Tibial nerve (tissue), 4 donors: ENCODE measurements around the gene RASA3. TPM values are rescaled to one million over a fixed set of nuclear protein-coding genes. Genes with fewer than 3 reads are reported as not detected.
"Not testable (repeated sequence)": the region's sequence is repeated elsewhere in the genome, so short reads cannot be mapped to it uniquely, and the experiment has no call there.

Experiments used
- DNase-seq, 2 donors: peaks; one replicate each; pipeline ENCODE4 v3.0.0-alpha.2; 2019; ENCODE audit warnings: low spot score in 2 of 2
- H3K27ac ChIP-seq, 4 donors: fragments of 200-600 bp; sonication (generic) in 3 of 4; one replicate each; pipeline ENCODE4 v1.5.1; 2017 to 2019; ENCODE audit warnings: mild to moderate bottlenecking in 1 of 4
- H3K27me3 ChIP-seq, 2 donors: fragments of 200-600 bp; sonication (generic) in 1 of 2; one replicate each; pipeline versions ENCODE4 v1.5.1 to v1.6.0; 2017 to 2019
- H3K36me3 ChIP-seq, 3 donors: fragments of 200-600 bp; sonication (generic); one replicate each; pipeline ENCODE4 v1.5.1; 2018 to 2019
- H3K4me1 ChIP-seq, 4 donors: fragments of 200-600 bp; sonication (generic) in 3 of 4; one replicate each; pipeline ENCODE4 v1.5.1; 2017 to 2019
- H3K4me3 ChIP-seq, 4 donors: fragments of 200-600 bp; sonication (generic) in 3 of 4; one replicate each; pipeline ENCODE4 v1.5.1; 2017 to 2019; ENCODE audit warnings: mild to moderate bottlenecking in 1 of 4, moderate library complexity in 1 of 4
- H3K9me3 ChIP-seq, 4 donors: fragments of 200-600 bp; sonication (generic) in 3 of 4; one replicate each; pipeline ENCODE4 v1.5.1; 2017 to 2019
- EP300 ChIP-seq, 2 donors: sonication (generic); formaldehyde crosslinking; IDR thresholded peaks; one replicate each; pipeline ENCODE4 v1.6.1; 2017; ENCODE audit warnings: antibody characterized with exemption in 2 of 2, mild to moderate bottlenecking in 1 of 2
- POLR2A ChIP-seq, 2 donors: fragments of 450-650 bp; IDR thresholded peaks; one replicate each; pipeline ENCODE4 v1.6.1; 2017; ENCODE audit warnings: antibody characterized with exemption in 2 of 2, mild to moderate bottlenecking in 2 of 2, moderate library complexity in 2 of 2
- WGBS, 2 donors: methylation state at CpG; one replicate each; pipeline ENCODE4 v1.1.5; 2018; 5-methylcytosine and 5-hydroxymethylcytosine counted together
- total RNA-seq, 4 donors: library from RNA; depleted of rRNA; stranded (reverse); fragments of >200 nt; gene quantifications; one replicate each; pipeline ENCODE4 v1.1.0, GENCODE V29; 2016
- TF ChIP-seq, protein P1 (sequence below), 5 experiments: fragments of 200-600 bp in 3 of 5; fragments of 450-650 bp in 2 of 5; sonication (generic) in 3 of 5; IDR thresholded peaks; one replicate each; pipeline ENCODE4 v1.5.1; 2016 to 2019; ENCODE audit warnings: antibody characterized with exemption in 5 of 5, mild to moderate bottlenecking in 3 of 5, moderate library complexity in 2 of 5

The RASA3 gene, protein sequence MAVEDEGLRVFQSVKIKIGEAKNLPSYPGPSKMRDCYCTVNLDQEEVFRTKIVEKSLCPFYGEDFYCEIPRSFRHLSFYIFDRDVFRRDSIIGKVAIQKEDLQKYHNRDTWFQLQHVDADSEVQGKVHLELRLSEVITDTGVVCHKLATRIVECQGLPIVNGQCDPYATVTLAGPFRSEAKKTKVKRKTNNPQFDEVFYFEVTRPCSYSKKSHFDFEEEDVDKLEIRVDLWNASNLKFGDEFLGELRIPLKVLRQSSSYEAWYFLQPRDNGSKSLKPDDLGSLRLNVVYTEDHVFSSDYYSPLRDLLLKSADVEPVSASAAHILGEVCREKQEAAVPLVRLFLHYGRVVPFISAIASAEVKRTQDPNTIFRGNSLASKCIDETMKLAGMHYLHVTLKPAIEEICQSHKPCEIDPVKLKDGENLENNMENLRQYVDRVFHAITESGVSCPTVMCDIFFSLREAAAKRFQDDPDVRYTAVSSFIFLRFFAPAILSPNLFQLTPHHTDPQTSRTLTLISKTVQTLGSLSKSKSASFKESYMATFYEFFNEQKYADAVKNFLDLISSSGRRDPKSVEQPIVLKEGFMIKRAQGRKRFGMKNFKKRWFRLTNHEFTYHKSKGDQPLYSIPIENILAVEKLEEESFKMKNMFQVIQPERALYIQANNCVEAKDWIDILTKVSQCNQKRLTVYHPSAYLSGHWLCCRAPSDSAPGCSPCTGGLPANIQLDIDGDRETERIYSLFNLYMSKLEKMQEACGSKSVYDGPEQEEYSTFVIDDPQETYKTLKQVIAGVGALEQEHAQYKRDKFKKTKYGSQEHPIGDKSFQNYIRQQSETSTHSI
- total RNA-seq, result 10 to 100 TPM; 36.2 to 63.3 (median 46.3) TPM

GRCh38 chr13:114132419-114133121 lies at the start of gene RASA3:
Gene RASA3 (minus strand): TSS chr13:114132623. CDS start chr13:114132489, 134 bp downstream.
- H3K27ac ChIP-seq, result peak within 1 kb of the TSS; percentile 61 to 88 (median 86)
- H3K4me1 ChIP-seq, result peaks cover 0 to 38% (median 33%) of the 10 kb centered on the region in 4 donors
- H3K9me3 ChIP-seq, result no peaks in the 10 kb centered on the region
- H3K4me3 ChIP-seq, result peak within 1 kb of the TSS; percentile 71 to 97 (median 96)
- WGBS, 2 donors, result 0% methylated on average over 2 to 55 of the region's 81 CpGs
- TF ChIP-seq EP300 (IDR thresholded peaks at IDR 0.05), result peak in 1 of 2 donors; percentile 59
- peak; percentile 82 to 85 for TF ChIP-seq POLR2A (IDR thresholded peaks at IDR 0.05)
- TF ChIP-seq, protein P1, sequence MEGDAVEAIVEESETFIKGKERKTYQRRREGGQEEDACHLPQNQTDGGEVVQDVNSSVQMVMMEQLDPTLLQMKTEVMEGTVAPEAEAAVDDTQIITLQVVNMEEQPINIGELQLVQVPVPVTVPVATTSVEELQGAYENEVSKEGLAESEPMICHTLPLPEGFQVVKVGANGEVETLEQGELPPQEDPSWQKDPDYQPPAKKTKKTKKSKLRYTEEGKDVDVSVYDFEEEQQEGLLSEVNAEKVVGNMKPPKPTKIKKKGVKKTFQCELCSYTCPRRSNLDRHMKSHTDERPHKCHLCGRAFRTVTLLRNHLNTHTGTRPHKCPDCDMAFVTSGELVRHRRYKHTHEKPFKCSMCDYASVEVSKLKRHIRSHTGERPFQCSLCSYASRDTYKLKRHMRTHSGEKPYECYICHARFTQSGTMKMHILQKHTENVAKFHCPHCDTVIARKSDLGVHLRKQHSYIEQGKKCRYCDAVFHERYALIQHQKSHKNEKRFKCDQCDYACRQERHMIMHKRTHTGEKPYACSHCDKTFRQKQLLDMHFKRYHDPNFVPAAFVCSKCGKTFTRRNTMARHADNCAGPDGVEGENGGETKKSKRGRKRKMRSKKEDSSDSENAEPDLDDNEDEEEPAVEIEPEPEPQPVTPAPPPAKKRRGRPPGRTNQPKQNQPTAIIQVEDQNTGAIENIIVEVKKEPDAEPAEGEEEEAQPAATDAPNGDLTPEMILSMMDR (IDR thresholded peaks at IDR 0.05), result peak in 2 of 5 experiments; percentile 9 to 24
- no peaks in the 10 kb centered on the region for H3K36me3 ChIP-seq
- DNase-seq, result peak; percentile 54 to 62
- no peaks in the 10 kb centered on the region for H3K27me3 ChIP-seq

GRCh38 chr13:114179087-114179658 lies 46.8 kb upstream of the RASA3 start, which contains the start of gene CFAP97D2:
Gene CFAP97D2 (plus strand): TSS chr13:114179257. CDS start chr13:114179331, 74 bp downstream.
- H3K27ac ChIP-seq, result no peak within 1 kb of the TSS
- DNase-seq, result no peak
- TF ChIP-seq, protein P1 (IDR thresholded peaks at IDR 0.05), result no peak
- H3K9me3 ChIP-seq, result peaks cover 0 to 2% (median 0%) of the 10 kb centered on the region in 4 donors
- peaks cover 0 to 3% of the 10 kb centered on the region in 2 donors for H3K27me3 ChIP-seq
- no peaks in the 10 kb centered on the region for H3K4me1 ChIP-seq
- WGBS, 2 donors, result 61% methylated on average over 13 of the region's 13 CpGs
- H3K4me3 ChIP-seq, result no peak within 1 kb of the TSS
- no peaks in the 10 kb centered on the region for H3K36me3 ChIP-seq

GRCh38 chr13:114177245-114178010 lies 45.0 kb upstream of the RASA3 start:
- Histone ChIP-seq H3K9me3 (peaks cover 0 to 18% (median under 1%) of the 10 kb centered on the region in 4 donors), H3K4me1 (no peaks in the 10 kb centered on the region), H3K4me3 (no peak overlapping the region), H3K27me3 (peaks cover 0 to 3% of the 10 kb centered on the region in 2 donors), H3K36me3 (no peaks in the 10 kb centered on the region), H3K27ac (no peak overlapping the region)
- WGBS, 2 donors, result 46 to 47% methylated on average over 12 of the region's 12 CpGs
- TF ChIP-seq POLR2A (IDR thresholded peaks at IDR 0.05), result no peak
- TF ChIP-seq, protein P1 (IDR thresholded peaks at IDR 0.05), result no peak
- no peak for TF ChIP-seq EP300 (IDR thresholded peaks at IDR 0.05)
- DNase-seq, result no peak

GRCh38 chr13:114176359-114176902 lies 44.0 kb upstream of the RASA3 start:
- not testable (repeated sequence) for H3K27me3 ChIP-seq, H3K36me3 ChIP-seq, DNase-seq, H3K4me1 ChIP-seq, H3K4me3 ChIP-seq, H3K27ac ChIP-seq
- WGBS, 2 donors, result 76 to 85% methylated on average over 10 to 14 of the region's 14 CpGs
- peaks cover 0 to 18% (median 2%) of the 10 kb centered on the region in 4 donors for H3K9me3 ChIP-seq
